Measurements from ENCODE around the gene THAP11.

DNA sequence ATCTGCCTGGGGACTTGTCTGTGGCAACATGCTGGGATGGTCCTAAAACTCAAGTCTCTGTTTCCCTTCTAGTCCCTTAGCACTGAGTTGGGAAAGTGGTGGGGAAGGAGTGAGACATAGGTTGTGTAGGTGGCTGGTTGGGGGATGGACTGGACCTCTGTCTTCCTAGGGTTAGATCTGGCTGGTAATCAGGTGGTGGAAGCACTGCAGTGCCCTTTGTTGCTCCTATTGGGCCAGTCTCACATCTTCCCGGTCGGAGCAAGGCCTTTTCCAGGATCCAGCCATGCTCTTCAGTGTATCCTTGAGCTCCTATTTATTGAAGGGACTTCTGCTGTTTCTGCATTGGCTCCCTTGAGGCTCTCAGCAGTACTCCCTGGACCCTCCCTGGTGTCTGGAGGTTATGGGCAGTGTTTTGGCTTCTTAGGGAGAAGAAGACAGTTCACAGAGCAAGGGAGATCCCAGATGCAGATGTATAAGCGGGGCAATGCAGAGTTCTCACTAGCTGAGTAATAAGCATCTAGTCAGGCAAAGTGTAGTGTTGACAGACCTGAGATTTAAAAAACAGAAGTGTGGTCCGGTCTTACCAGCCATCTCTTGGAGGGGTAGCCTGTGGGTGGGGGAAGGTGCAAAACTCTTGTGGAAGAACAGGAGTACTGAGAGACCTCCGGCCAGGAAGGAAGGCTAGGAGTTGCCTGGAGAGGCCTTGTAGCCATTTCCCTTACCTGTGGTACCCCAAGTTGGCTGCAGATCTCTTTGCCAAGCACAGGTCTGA lies 3.4 kb downstream of the THAP11 start:
- TF ChIP-seq, protein P1, sequence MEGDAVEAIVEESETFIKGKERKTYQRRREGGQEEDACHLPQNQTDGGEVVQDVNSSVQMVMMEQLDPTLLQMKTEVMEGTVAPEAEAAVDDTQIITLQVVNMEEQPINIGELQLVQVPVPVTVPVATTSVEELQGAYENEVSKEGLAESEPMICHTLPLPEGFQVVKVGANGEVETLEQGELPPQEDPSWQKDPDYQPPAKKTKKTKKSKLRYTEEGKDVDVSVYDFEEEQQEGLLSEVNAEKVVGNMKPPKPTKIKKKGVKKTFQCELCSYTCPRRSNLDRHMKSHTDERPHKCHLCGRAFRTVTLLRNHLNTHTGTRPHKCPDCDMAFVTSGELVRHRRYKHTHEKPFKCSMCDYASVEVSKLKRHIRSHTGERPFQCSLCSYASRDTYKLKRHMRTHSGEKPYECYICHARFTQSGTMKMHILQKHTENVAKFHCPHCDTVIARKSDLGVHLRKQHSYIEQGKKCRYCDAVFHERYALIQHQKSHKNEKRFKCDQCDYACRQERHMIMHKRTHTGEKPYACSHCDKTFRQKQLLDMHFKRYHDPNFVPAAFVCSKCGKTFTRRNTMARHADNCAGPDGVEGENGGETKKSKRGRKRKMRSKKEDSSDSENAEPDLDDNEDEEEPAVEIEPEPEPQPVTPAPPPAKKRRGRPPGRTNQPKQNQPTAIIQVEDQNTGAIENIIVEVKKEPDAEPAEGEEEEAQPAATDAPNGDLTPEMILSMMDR (IDR thresholded peaks at IDR 0.05 in 8 of 11, conservative IDR thresholded peaks at IDR 0.05 in 3 of 11): no peak
- TF ChIP-seq POLR2AphosphoS5 (IDR thresholded peaks at IDR 0.05) (no peak), POLR2A (IDR thresholded peaks at IDR 0.05) (no peak)

All from spleen (tissue), 7 donors.